ENCODE results near the gene NWD2. TPM values are rescaled to one million over a fixed set of nuclear protein-coding genes. Genes with fewer than 3 reads are reported as not detected.
"Not testable (repeated sequence)": the region's sequence is repeated elsewhere in the genome, so short reads cannot be mapped to it uniquely, and the experiment has no call there.

The NWD2 gene
- polyA plus RNA-seq, 3 donors: not detected

DNA sequence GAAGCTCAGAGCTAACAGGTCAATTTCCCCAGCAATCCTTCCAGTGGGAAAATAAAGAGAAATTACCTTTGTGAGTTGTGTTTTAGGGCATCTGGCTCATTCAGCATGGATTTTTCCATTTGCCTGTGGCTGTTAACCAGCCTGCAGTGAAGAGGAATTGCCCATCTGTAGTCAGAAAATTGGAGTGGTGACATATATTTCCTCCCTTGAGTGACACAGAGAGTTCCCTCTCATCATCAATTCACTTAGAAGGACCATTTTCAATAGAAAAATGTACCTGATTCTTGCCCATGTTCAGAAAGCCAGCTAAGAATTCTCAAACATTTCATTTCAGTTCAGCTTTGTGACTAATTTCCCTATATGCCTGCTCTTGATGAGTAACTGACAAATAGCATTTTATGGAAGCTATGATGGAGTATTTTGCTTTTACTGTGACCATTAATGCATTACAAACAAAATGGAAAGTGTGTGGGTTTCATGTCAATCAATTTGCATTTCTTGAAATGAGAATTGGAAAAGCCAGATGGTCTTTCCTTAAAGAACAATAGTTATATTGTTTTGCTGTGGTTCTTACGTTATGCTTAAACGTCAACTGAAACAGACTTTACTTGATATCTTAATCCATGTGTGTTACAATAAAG is 155.8 kb downstream of the NWD2 start:
- Histone ChIP-seq H3K36me3 (replicated peaks in 1 of 2; ENCODE audit: control insufficient read depth in 1 of 2, insufficient read depth in 2 of 2, low read length in 2 of 2) (no peaks in the 10 kb centered on the region), H3K9me3 (replicated peaks in 1 of 2; ENCODE audit: control insufficient read depth in 1 of 2, insufficient read depth in 1 of 2, low read length in 2 of 2) (no peaks in the 10 kb centered on the region), H3K9ac (ENCODE audit: insufficient read depth, low read length, poor library complexity, severe bottlenecking) (no peak overlapping the region), H3K27me3 (ENCODE audit: control insufficient read depth in 2 of 2, insufficient read depth in 2 of 2, low read length in 2 of 2) (no peaks in the 10 kb centered on the region), H3K79me2 (ENCODE audit: insufficient read depth, low read length) (no peaks in the 10 kb centered on the region), H3K4me2 (replicated peaks; ENCODE audit: extremely low read depth, low read length, poor library complexity, severe bottlenecking) (no peak overlapping the region), H4K20me1 (ENCODE audit: insufficient read depth, low read length) (no peaks in the 10 kb centered on the region), H3K4me1 (ENCODE audit: control insufficient read depth in 1 of 2, insufficient read depth in 2 of 2, low read length in 2 of 2) (no peaks in the 10 kb centered on the region), H2AFZ (ENCODE audit: insufficient read depth, low read depth, low read length, poor library complexity, severe bottlenecking) (no peak overlapping the region), H3K4me3 (replicated peaks in 1 of 3; ENCODE audit: low read depth in 2 of 3, low read length in 3 of 3) (no peak overlapping the region), H3K27ac (ENCODE audit: low read depth in 1 of 2, low read length in 2 of 2) (no peak overlapping the region)
- Mint-ChIP-seq H3K4me3 (no peak overlapping the region), H3K4me1 (peaks cover 2% of the 10 kb centered on the region), H3K9me3 (peaks cover 0 to 3% (median 0%) of the 10 kb centered on the region in 7 donors), H3K36me3 (no peaks in the 10 kb centered on the region), H3K27ac (no peak overlapping the region), H3K27me3 (ENCODE audit: low read depth in 3 of 3) (peaks cover 0 to 2% (median 0%) of the 10 kb centered on the region in 3 donors)
- no peak for DNase-seq
- intact Hi-C loops (cut with micrococcal nuclease): no loop called here
- WGBS (ENCODE audit: insufficient coverage): no CpG with 5 or more reads among the region's 2 CpGs
- TF ChIP-seq, protein P1, sequence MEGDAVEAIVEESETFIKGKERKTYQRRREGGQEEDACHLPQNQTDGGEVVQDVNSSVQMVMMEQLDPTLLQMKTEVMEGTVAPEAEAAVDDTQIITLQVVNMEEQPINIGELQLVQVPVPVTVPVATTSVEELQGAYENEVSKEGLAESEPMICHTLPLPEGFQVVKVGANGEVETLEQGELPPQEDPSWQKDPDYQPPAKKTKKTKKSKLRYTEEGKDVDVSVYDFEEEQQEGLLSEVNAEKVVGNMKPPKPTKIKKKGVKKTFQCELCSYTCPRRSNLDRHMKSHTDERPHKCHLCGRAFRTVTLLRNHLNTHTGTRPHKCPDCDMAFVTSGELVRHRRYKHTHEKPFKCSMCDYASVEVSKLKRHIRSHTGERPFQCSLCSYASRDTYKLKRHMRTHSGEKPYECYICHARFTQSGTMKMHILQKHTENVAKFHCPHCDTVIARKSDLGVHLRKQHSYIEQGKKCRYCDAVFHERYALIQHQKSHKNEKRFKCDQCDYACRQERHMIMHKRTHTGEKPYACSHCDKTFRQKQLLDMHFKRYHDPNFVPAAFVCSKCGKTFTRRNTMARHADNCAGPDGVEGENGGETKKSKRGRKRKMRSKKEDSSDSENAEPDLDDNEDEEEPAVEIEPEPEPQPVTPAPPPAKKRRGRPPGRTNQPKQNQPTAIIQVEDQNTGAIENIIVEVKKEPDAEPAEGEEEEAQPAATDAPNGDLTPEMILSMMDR (IDR thresholded peaks at IDR 0.05): no peak

DNA sequence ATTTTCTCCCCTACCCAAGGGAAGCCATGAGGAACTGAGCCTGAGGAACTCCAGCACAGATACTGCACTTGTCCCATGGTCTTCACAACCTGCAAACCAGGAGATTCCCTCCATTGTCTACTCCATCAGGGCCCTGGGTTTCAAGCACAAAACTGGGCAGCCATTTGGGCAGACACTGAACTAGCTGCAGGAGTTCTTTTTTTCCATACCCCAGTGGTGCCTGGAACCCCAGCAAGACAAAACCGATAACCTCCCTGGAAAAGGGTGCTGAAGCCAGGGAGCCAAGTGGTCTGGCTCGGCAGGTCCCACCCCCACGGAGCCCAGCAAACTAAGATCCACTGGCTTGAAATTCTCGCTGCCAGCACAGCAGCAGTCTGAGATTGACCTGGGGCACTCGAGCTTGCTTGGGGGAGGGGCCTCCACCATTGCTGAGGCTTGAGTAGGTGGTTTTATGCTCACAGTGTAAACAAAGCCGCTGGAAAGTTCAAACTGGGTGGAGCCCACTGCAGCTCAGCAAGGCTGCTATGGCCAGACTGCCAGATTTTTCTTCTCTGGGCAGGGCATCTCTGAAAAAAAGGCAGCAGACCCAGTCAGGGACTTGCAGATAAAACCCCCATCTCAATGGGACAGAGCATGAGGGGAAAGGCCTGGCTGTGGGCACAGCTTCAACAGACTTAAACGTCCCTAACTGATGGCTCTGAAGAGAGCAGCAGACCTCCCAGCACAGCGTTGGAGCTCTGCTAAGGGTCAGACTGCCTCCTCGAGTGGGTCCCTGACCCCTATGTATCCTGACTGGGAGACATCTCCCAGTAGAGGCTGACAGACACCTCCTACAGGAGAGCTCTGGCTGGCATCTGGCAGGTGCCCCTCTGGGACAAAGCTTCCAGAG is 163.6 kb downstream of the NWD2 start:
- 81% methylated on average over 7 of the region's 9 CpGs for WGBS (ENCODE audit: insufficient coverage)
- H3K4me3 Mint-ChIP-seq; H3K4me2 ChIP-seq (replicated peaks; ENCODE audit: extremely low read depth, low read length, poor library complexity, severe bottlenecking); intact Hi-C loops (cut with micrococcal nuclease); H3K9ac ChIP-seq (ENCODE audit: insufficient read depth, low read length, poor library complexity, severe bottlenecking); H3K36me3 Mint-ChIP-seq; H3K27ac Mint-ChIP-seq; H3K4me1 ChIP-seq (ENCODE audit: control insufficient read depth in 1 of 2, insufficient read depth in 2 of 2, low read length in 2 of 2); H3K27ac ChIP-seq (ENCODE audit: low read depth in 1 of 2, low read length in 2 of 2); H2AFZ ChIP-seq (ENCODE audit: insufficient read depth, low read depth, low read length, poor library complexity, severe bottlenecking); H3K9me3 ChIP-seq (replicated peaks in 1 of 2; ENCODE audit: control insufficient read depth in 1 of 2, insufficient read depth in 1 of 2, low read length in 2 of 2); H3K27me3 Mint-ChIP-seq (ENCODE audit: low read depth in 3 of 3); H3K4me1 Mint-ChIP-seq; H4K20me1 ChIP-seq (ENCODE audit: insufficient read depth, low read length); H3K79me2 ChIP-seq (ENCODE audit: insufficient read depth, low read length); H3K4me3 ChIP-seq (replicated peaks in 1 of 3; ENCODE audit: low read depth in 2 of 3, low read length in 3 of 3); H3K36me3 ChIP-seq (replicated peaks in 1 of 2; ENCODE audit: control insufficient read depth in 1 of 2, insufficient read depth in 2 of 2, low read length in 2 of 2); DNase-seq; H3K27me3 ChIP-seq (ENCODE audit: control insufficient read depth in 2 of 2, insufficient read depth in 2 of 2, low read length in 2 of 2): not testable (repeated sequence)
- H3K9me3 Mint-ChIP-seq: peaks cover 0 to 17% (median 5%) of the 10 kb centered on the region in 7 donors

DNA sequence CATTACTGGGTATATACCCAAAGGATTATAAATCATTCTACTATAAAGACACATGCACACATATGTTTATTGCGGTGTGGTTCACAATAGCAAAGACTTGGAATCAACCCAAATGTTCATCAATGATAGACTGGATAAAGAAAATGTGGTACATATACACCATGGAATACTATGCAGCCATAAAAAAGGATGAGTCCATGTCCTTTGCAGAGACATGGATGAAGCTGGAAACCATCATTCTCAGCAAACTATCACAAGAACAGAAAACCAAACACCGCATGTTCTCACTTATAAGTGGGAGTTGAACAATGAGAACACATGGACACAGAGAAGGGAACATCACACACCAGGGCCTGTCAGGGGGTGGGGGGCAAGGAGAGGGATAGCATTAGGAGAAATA is 169.1 kb downstream of the NWD2 start:
- H2AFZ ChIP-seq (ENCODE audit: insufficient read depth, low read depth, low read length, poor library complexity, severe bottlenecking); H3K9ac ChIP-seq (ENCODE audit: insufficient read depth, low read length, poor library complexity, severe bottlenecking); H3K27me3 ChIP-seq (ENCODE audit: control insufficient read depth in 2 of 2, insufficient read depth in 2 of 2, low read length in 2 of 2); H4K20me1 ChIP-seq (ENCODE audit: insufficient read depth, low read length); H3K79me2 ChIP-seq (ENCODE audit: insufficient read depth, low read length); H3K36me3 ChIP-seq (replicated peaks in 1 of 2; ENCODE audit: control insufficient read depth in 1 of 2, insufficient read depth in 2 of 2, low read length in 2 of 2); H3K4me3 Mint-ChIP-seq; H3K36me3 Mint-ChIP-seq; H3K4me3 ChIP-seq (replicated peaks in 1 of 3; ENCODE audit: low read depth in 2 of 3, low read length in 3 of 3); H3K4me1 Mint-ChIP-seq; intact Hi-C loops (cut with micrococcal nuclease); H3K27ac ChIP-seq (ENCODE audit: low read depth in 1 of 2, low read length in 2 of 2); H3K9me3 ChIP-seq (replicated peaks in 1 of 2; ENCODE audit: control insufficient read depth in 1 of 2, insufficient read depth in 1 of 2, low read length in 2 of 2); DNase-seq; H3K27me3 Mint-ChIP-seq (ENCODE audit: low read depth in 3 of 3); H3K4me1 ChIP-seq (ENCODE audit: control insufficient read depth in 1 of 2, insufficient read depth in 2 of 2, low read length in 2 of 2); H3K27ac Mint-ChIP-seq; H3K4me2 ChIP-seq (replicated peaks; ENCODE audit: extremely low read depth, low read length, poor library complexity, severe bottlenecking): not testable (repeated sequence)
- no CpG with 5 or more reads among the region's 2 CpGs for WGBS (ENCODE audit: insufficient coverage)
- peaks cover under 1 to 18% (median 4%) of the 10 kb centered on the region in 7 donors for H3K9me3 Mint-ChIP-seq
